ENCODE data around the gene CYB5B. TPM values are rescaled to one million over a fixed set of nuclear protein-coding genes. Genes with fewer than 3 reads are reported as not detected.

The CYB5B gene
- total and polyA plus RNA-seq, 4 donors, result 38.7 to 86.3 (median 45.8) TPM

DNA sequence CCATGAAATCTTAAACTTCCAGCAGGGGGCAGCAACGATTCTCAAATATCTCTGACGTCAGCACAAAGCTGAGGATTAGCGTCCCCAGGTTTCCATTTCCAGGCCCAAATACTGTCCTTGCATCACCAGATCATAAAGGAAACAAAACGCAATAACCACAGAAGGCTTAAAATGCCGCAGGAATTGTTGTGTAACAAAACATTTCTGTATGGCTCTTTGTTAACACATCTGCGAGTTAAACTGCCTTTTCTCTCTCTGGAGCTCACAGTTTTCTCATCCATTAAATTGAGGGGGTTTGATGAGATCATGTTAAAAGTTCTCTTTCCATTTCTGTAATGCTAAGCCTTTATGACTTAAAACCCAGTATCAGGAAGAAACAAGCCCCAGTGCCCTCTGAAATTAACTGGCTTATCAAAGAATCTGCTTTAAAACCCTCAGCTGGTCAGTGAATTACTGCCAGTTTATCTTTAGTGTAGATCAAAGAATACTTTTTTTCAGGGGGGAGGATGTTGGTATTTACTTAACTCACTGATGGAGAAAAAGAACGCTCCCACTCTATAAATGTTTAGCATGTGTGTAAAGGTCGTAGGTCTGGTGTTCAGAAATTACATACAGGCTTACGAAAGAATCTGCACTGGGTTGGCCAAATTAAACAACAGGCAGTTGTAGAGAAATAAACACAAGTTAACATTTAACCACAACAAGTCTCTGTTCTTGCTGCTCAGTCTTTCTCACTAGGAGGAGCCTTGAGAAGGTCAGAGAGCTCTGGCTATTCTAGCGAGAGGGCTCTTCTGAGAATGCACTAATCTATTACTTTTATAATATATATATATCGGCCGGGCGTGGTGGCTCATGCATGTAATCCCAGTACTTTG is 28.0 kb upstream of the CYB5B start (continued):
- TF ChIP-seq FOXA2 (IDR thresholded peaks at IDR 0.05), result peak; percentile 98
- TF ChIP-seq SP1 (IDR thresholded peaks at IDR 0.05), result peak; percentile 94
- TF ChIP-seq FOXA1 (IDR thresholded peaks at IDR 0.05), result peak; percentile 93
- peak; percentile 28 to 74 for TF ChIP-seq JUND (IDR thresholded peaks at IDR 0.05)
- TF ChIP-seq TAF1 (conservative IDR thresholded peaks at IDR 0.05), result peak; percentile 75
- TF ChIP-seq CTCF (IDR thresholded peaks at IDR 0.05; ENCODE audit: low read depth, low read length, missing input control), result peak; percentile 65
- peak; percentile 75 for TF ChIP-seq YY1 (IDR thresholded peaks at IDR 0.05)
- peak; percentile 65 for TF ChIP-seq MAX (IDR thresholded peaks at IDR 0.05)

GRCh38 chr16:69397821-69398521 is 26.4 kb upstream of the CYB5B start:
- Histone ChIP-seq H3K27ac (ENCODE audit: low read depth in 1 of 2, low read length in 2 of 2) (peak overlapping the region; percentile 54 to 67), H3K4me1 (ENCODE audit: control insufficient read depth in 4 of 4, insufficient read depth in 4 of 4, low read length in 3 of 4) (peaks cover 4 to 27% (median 19%) of the 10 kb centered on the region in 4 donors)

More at GRCh38 chr16:69397821-69398521, 26.4 kb upstream of the CYB5B start:
- WGBS, result 42% methylated on average over 6 of the region's 6 CpGs
- H3K36me3 ChIP-seq (ENCODE audit: control insufficient read depth in 4 of 4, insufficient read depth in 3 of 4, low read depth in 1 of 4, low read length in 3 of 4), result no peaks in the 10 kb centered on the region
- DNase-seq (ENCODE audit: low spot score), result no peak
- no peak for TF ChIP-seq SP1 (IDR thresholded peaks at IDR 0.05)
- peak; percentile 89 to 93 for TF ChIP-seq RAD21 (IDR thresholded peaks at IDR 0.05)
- TF ChIP-seq MAX (IDR thresholded peaks at IDR 0.05), result peak; percentile 67
- TF ChIP-seq HNF4A (conservative IDR thresholded peaks at IDR 0.05), result peak; percentile 35 to 62
- no peak for TF ChIP-seq TAF1 (conservative IDR thresholded peaks at IDR 0.05)
- TF ChIP-seq ATF3 (IDR thresholded peaks at IDR 0.05), result no peak
- no peak for TF ChIP-seq NR2F2 (IDR thresholded peaks at IDR 0.05)
- TF ChIP-seq RXRA (IDR thresholded peaks at IDR 0.05), result no peak
- TF ChIP-seq FOXA2 (IDR thresholded peaks at IDR 0.05), result no peak
- TF ChIP-seq, protein P1, sequence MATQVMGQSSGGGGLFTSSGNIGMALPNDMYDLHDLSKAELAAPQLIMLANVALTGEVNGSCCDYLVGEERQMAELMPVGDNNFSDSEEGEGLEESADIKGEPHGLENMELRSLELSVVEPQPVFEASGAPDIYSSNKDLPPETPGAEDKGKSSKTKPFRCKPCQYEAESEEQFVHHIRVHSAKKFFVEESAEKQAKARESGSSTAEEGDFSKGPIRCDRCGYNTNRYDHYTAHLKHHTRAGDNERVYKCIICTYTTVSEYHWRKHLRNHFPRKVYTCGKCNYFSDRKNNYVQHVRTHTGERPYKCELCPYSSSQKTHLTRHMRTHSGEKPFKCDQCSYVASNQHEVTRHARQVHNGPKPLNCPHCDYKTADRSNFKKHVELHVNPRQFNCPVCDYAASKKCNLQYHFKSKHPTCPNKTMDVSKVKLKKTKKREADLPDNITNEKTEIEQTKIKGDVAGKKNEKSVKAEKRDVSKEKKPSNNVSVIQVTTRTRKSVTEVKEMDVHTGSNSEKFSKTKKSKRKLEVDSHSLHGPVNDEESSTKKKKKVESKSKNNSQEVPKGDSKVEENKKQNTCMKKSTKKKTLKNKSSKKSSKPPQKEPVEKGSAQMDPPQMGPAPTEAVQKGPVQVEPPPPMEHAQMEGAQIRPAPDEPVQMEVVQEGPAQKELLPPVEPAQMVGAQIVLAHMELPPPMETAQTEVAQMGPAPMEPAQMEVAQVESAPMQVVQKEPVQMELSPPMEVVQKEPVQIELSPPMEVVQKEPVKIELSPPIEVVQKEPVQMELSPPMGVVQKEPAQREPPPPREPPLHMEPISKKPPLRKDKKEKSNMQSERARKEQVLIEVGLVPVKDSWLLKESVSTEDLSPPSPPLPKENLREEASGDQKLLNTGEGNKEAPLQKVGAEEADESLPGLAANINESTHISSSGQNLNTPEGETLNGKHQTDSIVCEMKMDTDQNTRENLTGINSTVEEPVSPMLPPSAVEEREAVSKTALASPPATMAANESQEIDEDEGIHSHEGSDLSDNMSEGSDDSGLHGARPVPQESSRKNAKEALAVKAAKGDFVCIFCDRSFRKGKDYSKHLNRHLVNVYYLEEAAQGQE (IDR thresholded peaks at IDR 0.05), result peak; percentile 43
- TF ChIP-seq HNF4G (IDR thresholded peaks at IDR 0.05), result no peak
- TF ChIP-seq FOXA1 (IDR thresholded peaks at IDR 0.05), result peak; percentile 12
- TF ChIP-seq ZBTB33 (IDR thresholded peaks at IDR 0.05), result no peak
- peak; percentile 47 for TF ChIP-seq YY1 (IDR thresholded peaks at IDR 0.05)
- TF ChIP-seq CTCF (IDR thresholded peaks at IDR 0.05; ENCODE audit: low read depth, low read length, missing input control), result peak; percentile 70
- no peak for TF ChIP-seq EGR1 (IDR thresholded peaks at IDR 0.05; ENCODE audit: low read depth in 2 of 2)
- TF ChIP-seq JUND (IDR thresholded peaks at IDR 0.05), result peak in 1 of 2 donors; percentile 31
- TF ChIP-seq GABPA (IDR thresholded peaks at IDR 0.05 in 1 of 2, conservative IDR thresholded peaks at IDR 0.05 in 1 of 2), result no peak
- H3K9ac ChIP-seq (ENCODE audit: low read depth in 1 of 2, low read length in 2 of 2), result peak overlapping the region in 1 of 2 donors; percentile 53
- no peaks in the 10 kb centered on the region for H3K9me3 ChIP-seq (ENCODE audit: control insufficient read depth in 4 of 4, low read length in 3 of 4)
- no peaks in the 10 kb centered on the region for H3K27me3 ChIP-seq (ENCODE audit: control insufficient read depth in 4 of 4, insufficient read depth in 4 of 4, low read length in 3 of 4)
- no peak overlapping the region for H3K4me3 ChIP-seq (ENCODE audit: low read depth in 1 of 3, low read length in 3 of 3)

All from liver (tissue), 9 donors.